RWPE1 (cell line): ENCODE measurements around the gene HOXA11.

ENCODE experiments used
- CTCF ChIA-PET: fragments of 350-600 bp; sonication (Branson Sonifier 250); formaldehyde crosslinking; extraction: SDS; loops from one replicate; lab custom pipeline; 2021; lab: Yijun Ruan, JAX
- POLR2A ChIA-PET: fragments of 400-600 bp; formaldehyde crosslinking; extraction: SDS; loops from one replicate; lab custom pipeline; 2020; ENCODE audit warnings: antibody characterized with exemption; ENCODE audit not compliant: low non-redundant PET; lab: Yijun Ruan, JAX
- DNase-seq: peaks from one replicate; pipeline ENCODE4 v3.0.0; 2012; ENCODE audit warnings: low spot score
- H3K27ac ChIP-seq: fragments of 450-650 bp; 2 replicates; pipeline ENCODE4 v1.5.1; 2017
- CTCF ChIP-seq: fragments of 450-650 bp; conservative IDR thresholded peaks from 2 replicates; pipeline ENCODE4 v1.5.1; 2017; ENCODE audit warnings: low read depth, mild to moderate bottlenecking

HOXA11 gene

GRCh38 chr7:27189295-27189996 is 4.4 kb upstream of the HOXA11 start:
- no peak for DNase-seq
- peak overlapping the region; percentile 88 for H3K27ac ChIP-seq
- ChIA-PET CTCF (interaction anchor here (2.0 kb wide), 1 partner anchor 10 kb away, joined by 10 read pairs; no protein-coding TSS in a partner anchor), POLR2A (no interaction called here)
- no peak for TF ChIP-seq CTCF

- ChIA-PET CTCF (interaction anchor here (0.6 to 2.0 kb wide), 2 partner anchors 9 to 237 kb away, joined by 3 to 10 read pairs; no protein-coding TSS in a partner anchor), POLR2A (no interaction called here)
- H3K27ac ChIP-seq, result peak overlapping the region; percentile 88
- no peak for DNase-seq
- TF ChIP-seq CTCF, result no peak
These were observed 3.6 kb upstream of the HOXA11 start for GRCh38 chr7:27188386-27189294.

- no peak for TF ChIP-seq CTCF
- POLR2A ChIA-PET, result no interaction called here
- CTCF ChIA-PET, result interaction anchor here (0.6 to 1.1 kb wide), 2 partner anchors 18 to 238 kb away, joined by 3 read pairs; no protein-coding TSS in a partner anchor
- peak overlapping the region; percentile 88 for H3K27ac ChIP-seq
- no peak for DNase-seq
These were observed 2.7 kb upstream of the HOXA11 start for GRCh38 chr7:27187475-27188385.

- DNase-seq, result no peak
- ChIA-PET POLR2A (no interaction called here), CTCF (interaction anchor here (0.7 to 1.1 kb wide), 4 partner anchors 9 to 391 kb away, joined by 3 to 4 read pairs (median 3); no protein-coding TSS in a partner anchor)
- no peak for TF ChIP-seq CTCF
- peak overlapping the region; percentile 98 for H3K27ac ChIP-seq
These were observed 1.8 kb upstream of the HOXA11 start for GRCh38 chr7:27186668-27187474.

GRCh38 chr7:27185854-27186667 is 1.0 kb upstream of the HOXA11 start:
- H3K27ac ChIP-seq, result peak overlapping the region; percentile 98
- POLR2A ChIA-PET, result no interaction called here

More at GRCh38 chr7:27185854-27186667, 1.0 kb upstream of the HOXA11 start:
- DNase-seq, result no peak
- no peak for TF ChIP-seq CTCF
- CTCF ChIA-PET, result interaction anchor here (0.7 to 1.1 kb wide), 4 partner anchors 10 to 392 kb away, joined by 3 to 4 read pairs (median 3); no protein-coding TSS in a partner anchor
